ENCODE data around the gene ARHGAP30. TPM values are rescaled to one million over a fixed set of nuclear protein-coding genes. Genes with fewer than 3 reads are reported as not detected.
A peak's percentile ranks its signal among the peaks of the same experiment; 100 is the strongest.
"Not testable (repeated sequence)": the region's sequence is repeated elsewhere in the genome, so short reads cannot be mapped to it uniquely, and the experiment has no call there.

Gene ARHGAP30, protein sequence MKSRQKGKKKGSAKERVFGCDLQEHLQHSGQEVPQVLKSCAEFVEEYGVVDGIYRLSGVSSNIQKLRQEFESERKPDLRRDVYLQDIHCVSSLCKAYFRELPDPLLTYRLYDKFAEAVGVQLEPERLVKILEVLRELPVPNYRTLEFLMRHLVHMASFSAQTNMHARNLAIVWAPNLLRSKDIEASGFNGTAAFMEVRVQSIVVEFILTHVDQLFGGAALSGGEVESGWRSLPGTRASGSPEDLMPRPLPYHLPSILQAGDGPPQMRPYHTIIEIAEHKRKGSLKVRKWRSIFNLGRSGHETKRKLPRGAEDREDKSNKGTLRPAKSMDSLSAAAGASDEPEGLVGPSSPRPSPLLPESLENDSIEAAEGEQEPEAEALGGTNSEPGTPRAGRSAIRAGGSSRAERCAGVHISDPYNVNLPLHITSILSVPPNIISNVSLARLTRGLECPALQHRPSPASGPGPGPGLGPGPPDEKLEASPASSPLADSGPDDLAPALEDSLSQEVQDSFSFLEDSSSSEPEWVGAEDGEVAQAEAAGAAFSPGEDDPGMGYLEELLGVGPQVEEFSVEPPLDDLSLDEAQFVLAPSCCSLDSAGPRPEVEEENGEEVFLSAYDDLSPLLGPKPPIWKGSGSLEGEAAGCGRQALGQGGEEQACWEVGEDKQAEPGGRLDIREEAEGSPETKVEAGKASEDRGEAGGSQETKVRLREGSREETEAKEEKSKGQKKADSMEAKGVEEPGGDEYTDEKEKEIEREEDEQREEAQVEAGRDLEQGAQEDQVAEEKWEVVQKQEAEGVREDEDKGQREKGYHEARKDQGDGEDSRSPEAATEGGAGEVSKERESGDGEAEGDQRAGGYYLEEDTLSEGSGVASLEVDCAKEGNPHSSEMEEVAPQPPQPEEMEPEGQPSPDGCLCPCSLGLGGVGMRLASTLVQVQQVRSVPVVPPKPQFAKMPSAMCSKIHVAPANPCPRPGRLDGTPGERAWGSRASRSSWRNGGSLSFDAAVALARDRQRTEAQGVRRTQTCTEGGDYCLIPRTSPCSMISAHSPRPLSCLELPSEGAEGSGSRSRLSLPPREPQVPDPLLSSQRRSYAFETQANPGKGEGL
- total RNA-seq (2014; rRNA removed), result 0.12 and 0.55 TPM in 2 replicates
- percentile 22 among the genes with signal in this experiment for Bru-seq, nascent RNA
- BruChase-seq, experiment 1, labeled RNA remaining after a 6-hour chase, result percentile 30 among the genes with signal in this experiment
- percentile 22 among the genes with signal in this experiment for BruChase-seq, experiment 2, labeled RNA remaining after a 2-hour chase
- long read RNA-seq, full-length matches to known transcripts, result 1 of 1 reads
- long read RNA-seq, partial matches to known transcripts, result 0 of 1 reads
- long read RNA-seq, other reads (novel, unspliced or antisense), result 0 of 1 reads

DNA sequence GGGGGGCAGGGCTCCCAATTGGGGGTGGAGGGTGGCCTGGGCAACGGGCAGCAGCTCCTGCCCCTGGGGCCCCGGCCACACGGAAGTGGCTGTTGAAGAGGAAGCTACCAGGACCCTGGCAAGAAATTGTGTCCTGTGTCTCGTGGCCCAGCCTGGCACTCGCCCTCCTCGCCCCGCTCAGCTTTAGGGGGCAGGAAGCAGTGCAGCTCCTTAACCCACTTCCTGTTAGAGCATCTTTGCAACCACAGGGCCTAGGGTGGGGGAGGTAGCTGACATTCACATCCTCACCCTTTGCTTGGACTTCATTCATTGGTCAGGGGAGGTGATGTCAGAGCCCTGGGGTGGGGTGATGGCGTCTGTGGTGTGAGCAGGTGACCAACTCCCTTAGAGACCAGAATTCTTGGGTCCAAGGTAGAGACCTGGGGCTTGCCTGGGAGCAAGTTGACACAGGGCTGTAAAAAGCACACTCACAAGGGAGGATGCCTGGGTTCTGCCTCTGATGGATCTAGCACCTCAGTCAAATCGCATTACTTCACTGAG lies at the start of gene ARHGAP30:
ARHGAP30 (minus strand) TSS at position 161 of the 540 bp plus-strand sequence. CDS start 267 bp downstream, outside the sequence.
- ChIA-PET POLR2A (ENCODE audit: unreplicated experiment) (no interaction called here), CTCF (interaction anchor here (0.6 kb wide), 1 partner anchor 79 kb away, joined by 15 read pairs; no protein-coding TSS in a partner anchor)
- ATAC-seq, result no peak

DNA sequence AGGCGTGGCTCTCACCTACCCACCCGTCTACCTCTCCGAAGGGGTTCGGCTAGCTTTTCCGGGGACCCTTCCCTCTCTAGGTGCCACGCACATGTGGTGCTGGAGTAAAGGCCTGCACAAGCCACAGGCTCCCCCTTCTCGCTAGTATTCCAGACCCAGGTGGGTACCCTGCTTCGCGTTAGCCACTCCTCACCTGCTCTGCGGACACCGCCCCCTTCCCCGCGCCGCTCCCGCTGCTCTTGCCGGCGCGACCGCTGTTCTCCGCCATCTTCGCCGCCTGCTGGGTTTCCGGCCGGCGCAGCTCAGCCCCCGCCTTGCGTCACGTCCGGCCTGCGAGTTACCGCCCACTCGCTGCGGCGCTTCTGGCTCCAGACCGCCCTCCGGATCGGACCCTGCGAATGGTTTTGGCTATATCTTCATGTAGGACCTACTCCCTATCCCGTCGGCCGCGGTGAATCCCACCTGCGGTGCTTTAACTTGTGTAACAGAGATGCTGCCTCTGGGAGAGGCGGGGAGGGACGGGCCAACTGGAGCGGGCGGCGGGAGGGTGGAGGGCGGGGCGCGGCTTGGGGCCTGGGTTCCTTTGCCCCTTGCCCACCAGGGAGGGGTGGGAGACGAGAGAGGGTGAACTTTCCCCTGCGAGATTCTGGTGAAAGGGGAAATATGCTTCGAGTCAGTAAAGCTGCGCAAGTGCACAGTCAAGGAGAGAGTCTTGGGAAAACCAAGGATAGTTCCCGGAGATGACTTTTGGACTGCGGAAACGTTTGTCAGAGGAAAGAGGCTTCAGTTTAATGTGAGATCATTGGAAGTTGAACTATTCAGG lies 48.3 kb upstream of the ARHGAP30 start, which contains the start of the genes NIT1 and PFDN2:
NIT1 (plus strand) TSS at position 347 of the 823 bp plus-strand sequence; CDS start at position 419, 72 bp downstream.
PFDN2 (minus strand) TSS at position 279 of the 823 bp plus-strand sequence; CDS start at position 268, 11 bp downstream.
- Histone ChIP-seq H3K9me3 (ENCODE audit: low read length) (no peaks in the 10 kb centered on the region), H3K9me2 (replicated peaks; ENCODE audit: low read length) (no peaks in the 10 kb centered on the region), H3F3A (ENCODE audit: low read length, unreplicated experiment) (peaks cover 4% of the 10 kb centered on the region), H3K79me2 (ENCODE audit: low read length) (peaks cover 68% of the 10 kb centered on the region), H3K4me2 (ENCODE audit: low read length) (peak within 1 kb of the TSS; percentile 83), H4K20me1 (ENCODE audit: low read length) (peaks cover 24% of the 10 kb centered on the region), H2AFZ (ENCODE audit: low read length) (peak within 1 kb of the TSS; percentile 78), H3K36me3 (ENCODE audit: low read depth, low read length) (peaks cover 48% of the 10 kb centered on the region), H3K9ac (ENCODE audit: low read length) (peak within 1 kb of the TSS; percentile 94), H3K27me3 (ENCODE audit: low read length) (no peaks in the 10 kb centered on the region), H3K27ac (ENCODE audit: low read length) (peak within 1 kb of the TSS; percentile 77), H3K4me1 (ENCODE audit: insufficient read depth, low read length) (peaks cover 54% of the 10 kb centered on the region), H3K4me3 (ENCODE audit: low read length) (peak within 1 kb of the TSS; percentile 85)
- TF ChIP-seq, protein P1, sequence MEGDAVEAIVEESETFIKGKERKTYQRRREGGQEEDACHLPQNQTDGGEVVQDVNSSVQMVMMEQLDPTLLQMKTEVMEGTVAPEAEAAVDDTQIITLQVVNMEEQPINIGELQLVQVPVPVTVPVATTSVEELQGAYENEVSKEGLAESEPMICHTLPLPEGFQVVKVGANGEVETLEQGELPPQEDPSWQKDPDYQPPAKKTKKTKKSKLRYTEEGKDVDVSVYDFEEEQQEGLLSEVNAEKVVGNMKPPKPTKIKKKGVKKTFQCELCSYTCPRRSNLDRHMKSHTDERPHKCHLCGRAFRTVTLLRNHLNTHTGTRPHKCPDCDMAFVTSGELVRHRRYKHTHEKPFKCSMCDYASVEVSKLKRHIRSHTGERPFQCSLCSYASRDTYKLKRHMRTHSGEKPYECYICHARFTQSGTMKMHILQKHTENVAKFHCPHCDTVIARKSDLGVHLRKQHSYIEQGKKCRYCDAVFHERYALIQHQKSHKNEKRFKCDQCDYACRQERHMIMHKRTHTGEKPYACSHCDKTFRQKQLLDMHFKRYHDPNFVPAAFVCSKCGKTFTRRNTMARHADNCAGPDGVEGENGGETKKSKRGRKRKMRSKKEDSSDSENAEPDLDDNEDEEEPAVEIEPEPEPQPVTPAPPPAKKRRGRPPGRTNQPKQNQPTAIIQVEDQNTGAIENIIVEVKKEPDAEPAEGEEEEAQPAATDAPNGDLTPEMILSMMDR (conservative IDR thresholded peaks at IDR 0.05; ENCODE audit: low read depth, low read length), result no peak
- TF ChIP-seq EZH2 (IDR thresholded peaks at IDR 0.05; ENCODE audit: low read length, unreplicated experiment) (no peak), EZH2phosphoT487 (IDR thresholded peaks at IDR 0.05; ENCODE audit: borderline replicate concordance, low read length) (no peak)
- CTCF ChIA-PET, result no interaction called here
- DNase-seq, result peak; percentile 90
- ATAC-seq, result peak; percentile 71
- POLR2A ChIA-PET (ENCODE audit: unreplicated experiment), result interaction anchor here (1.0 to 1.3 kb wide), 2 partner anchors 15 to 47 kb away, joined by 6 read pairs; partner anchors contain the start of gene DEDD
- no TSS peak for BruUV-seq (replicated peaks)
- intact Hi-C loops (cut with micrococcal nuclease), result loop anchor here (1.0 to 10.0 kb wide), 3 partner anchors 35 to 93 kb away; partner anchors contain the start of genes F11R, UFC1 and USP21

More for the DNA sequence above, at the start of gene ARHGAP30:
- Histone ChIP-seq H2AFZ (ENCODE audit: low read length) (no peak within 1 kb of the TSS), H3K4me3 (ENCODE audit: low read length) (no peak within 1 kb of the TSS), H3K36me3 (ENCODE audit: low read depth, low read length) (no peaks in the 10 kb centered on the region), H3K9me3 (ENCODE audit: low read length) (no peaks in the 10 kb centered on the region), H3K9ac (ENCODE audit: low read length) (no peak within 1 kb of the TSS), H3K9me2 (replicated peaks; ENCODE audit: low read length) (no peaks in the 10 kb centered on the region), H3K4me1 (ENCODE audit: insufficient read depth, low read length) (no peaks in the 10 kb centered on the region), H3K79me2 (ENCODE audit: low read length) (no peaks in the 10 kb centered on the region), H3K27me3 (ENCODE audit: low read length) (no peaks in the 10 kb centered on the region), H3K4me2 (ENCODE audit: low read length) (no peak within 1 kb of the TSS), H3F3A (ENCODE audit: low read length, unreplicated experiment) (no peaks in the 10 kb centered on the region), H4K20me1 (ENCODE audit: low read length) (no peaks in the 10 kb centered on the region), H3K27ac (ENCODE audit: low read length) (no peak within 1 kb of the TSS)
- DNase-seq, result no peak
- TF ChIP-seq, protein P1 (conservative IDR thresholded peaks at IDR 0.05; ENCODE audit: low read depth, low read length), result no peak
- TF ChIP-seq EZH2 (IDR thresholded peaks at IDR 0.05; ENCODE audit: low read length, unreplicated experiment) (no peak), EZH2phosphoT487 (IDR thresholded peaks at IDR 0.05; ENCODE audit: borderline replicate concordance, low read length) (no peak)
- BruUV-seq (replicated peaks), result no TSS peak
- intact Hi-C loops (cut with micrococcal nuclease), result no loop called here

DNA sequence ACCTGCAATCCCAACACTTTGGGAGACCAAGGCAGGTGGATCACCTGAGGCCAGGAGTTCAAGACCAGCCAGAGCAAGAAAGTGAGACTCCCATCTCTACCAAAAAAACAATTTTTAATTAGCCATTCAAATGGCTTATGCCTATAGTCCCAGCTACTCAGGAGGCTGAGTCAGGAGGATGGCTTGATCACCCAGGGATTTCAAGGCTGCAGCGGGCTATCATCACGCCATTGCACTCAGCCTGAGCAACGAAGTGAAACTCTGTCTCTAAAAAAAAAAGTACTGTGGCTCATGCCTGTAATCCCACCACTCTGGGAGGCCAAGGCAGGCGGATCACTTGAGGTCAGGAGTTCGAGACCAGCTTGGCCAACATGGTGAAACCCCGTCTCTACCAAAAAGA lies 46.3 kb upstream of the ARHGAP30 start:
- CTCF ChIA-PET; H3F3A ChIP-seq (ENCODE audit: low read length, unreplicated experiment); ATAC-seq; H3K9me2 ChIP-seq (replicated peaks; ENCODE audit: low read length); H3K27me3 ChIP-seq (ENCODE audit: low read length); DNase-seq; BruUV-seq (replicated peaks); H2AFZ ChIP-seq (ENCODE audit: low read length); H3K9me3 ChIP-seq (ENCODE audit: low read length); POLR2A ChIA-PET (ENCODE audit: unreplicated experiment): not testable (repeated sequence)
- Histone ChIP-seq H3K4me2 (ENCODE audit: low read length) (peak overlapping the region; percentile 83), H3K4me3 (ENCODE audit: low read length) (peak overlapping the region; percentile 85; the same call in 1 of the 2 replicates), H3K9ac (ENCODE audit: low read length) (0 out of 2 replicates have a peak overlapping the region, but pooled peaks have one; percentile 5), H3K79me2 (ENCODE audit: low read length) (peaks cover 88% of the 10 kb centered on the region), H3K36me3 (ENCODE audit: low read depth, low read length) (peaks cover 32% of the 10 kb centered on the region), H3K27ac (ENCODE audit: low read length) (peak overlapping the region; percentile 77), H4K20me1 (ENCODE audit: low read length) (peaks cover 41% of the 10 kb centered on the region), H3K4me1 (ENCODE audit: insufficient read depth, low read length) (peaks cover 54% of the 10 kb centered on the region)
- intact Hi-C loops (cut with micrococcal nuclease), result loop anchor here (1.0 to 10.0 kb wide), 2 partner anchors 16 to 91 kb away; partner anchors contain the start of gene F11R

Data from PC-3 (cell line).